HG03521 (cell line): ENCODE results near the gene GAREM2.

Experiments
- ATAC-seq: cut with Tn5 transposase; IDR thresholded peaks from one replicate; pipeline ENCODE4 v1.9.1; 2021; ENCODE audit warnings: mild to moderate bottlenecking, moderate library complexity; ENCODE audit not compliant: unreplicated experiment

Gene GAREM2

GRCh38 chr2:26224095-26224494 lies 51.2 kb downstream of the GAREM2 start:
- no peak for ATAC-seq

DNA sequence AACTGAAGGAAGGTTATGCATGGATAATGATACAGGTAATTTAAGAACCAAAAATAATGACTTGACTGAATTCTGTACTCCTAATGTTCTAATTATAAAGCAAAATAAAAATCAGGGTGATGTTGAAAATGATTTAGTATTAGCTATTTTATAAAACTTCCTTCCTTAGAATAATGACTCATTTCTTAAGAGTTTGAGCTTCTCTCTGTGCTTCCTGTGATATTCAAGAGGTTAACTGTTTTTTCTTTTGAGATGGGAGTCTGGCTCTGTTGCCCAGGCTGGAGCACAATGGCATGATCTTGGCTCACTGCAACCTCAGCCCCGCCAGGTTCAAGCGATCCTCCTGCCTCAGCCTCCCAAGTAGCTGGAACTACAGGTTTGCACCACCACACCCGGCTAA lies 56.7 kb downstream of the GAREM2 start:
- ATAC-seq, result no peak

GRCh38 chr2:26230806-26231205 lies 57.9 kb downstream of the GAREM2 start:
- no peak for ATAC-seq

DNA sequence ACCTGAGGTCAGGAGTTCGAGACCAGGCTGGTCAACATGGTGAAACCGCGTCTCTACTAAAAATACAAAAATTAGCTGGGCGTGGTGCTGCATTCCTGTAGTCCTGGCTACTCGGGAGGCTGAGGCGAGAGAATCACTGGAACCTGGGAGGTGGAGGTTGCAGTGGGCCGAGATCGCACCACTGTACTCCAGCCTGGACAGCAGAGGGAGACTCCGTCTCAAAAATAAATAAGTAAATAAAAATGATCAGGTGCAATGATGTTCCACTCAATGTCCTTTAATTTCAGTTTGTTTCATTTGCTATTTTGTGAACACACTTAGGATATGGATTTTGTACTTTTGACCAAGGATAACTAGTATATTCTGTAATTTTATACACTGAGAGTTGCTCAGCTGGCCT lies 62.2 kb downstream of the GAREM2 start:
- no peak for ATAC-seq

- ATAC-seq, result no peak
These were observed 65.0 kb downstream of the GAREM2 start for GRCh38 chr2:26237868-26238267.

DNA sequence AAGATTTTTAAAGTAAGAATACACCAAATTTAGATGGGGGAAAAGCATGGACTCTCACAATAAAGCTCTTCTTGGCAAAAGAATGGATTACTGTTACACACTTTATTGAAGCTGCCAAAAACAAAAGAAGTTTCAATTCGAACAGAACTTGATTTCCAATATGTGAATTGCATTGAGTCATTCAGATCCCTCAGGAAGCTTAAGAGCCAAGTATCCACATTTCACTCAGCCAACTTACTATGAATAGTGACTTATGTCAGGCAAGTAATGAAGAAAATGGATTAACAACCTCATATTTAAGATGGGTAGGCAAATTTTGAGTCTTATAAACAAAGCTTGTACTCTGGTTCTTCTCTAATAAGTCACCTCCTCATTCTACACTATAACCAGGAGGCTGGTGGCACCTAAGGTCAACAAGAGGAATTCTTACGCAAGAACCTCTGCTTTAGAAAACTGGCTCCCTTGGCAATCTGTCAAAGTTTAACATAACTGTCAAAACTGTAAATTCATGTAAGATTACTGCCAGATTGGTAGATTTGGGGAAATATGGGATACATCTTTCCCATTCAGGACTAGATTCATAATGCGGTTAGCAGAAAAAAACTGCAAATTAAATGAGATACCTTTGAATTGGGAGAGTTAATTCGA lies 65.5 kb downstream of the GAREM2 start:
- ATAC-seq, result no peak
